Ascending aorta (tissue), 2 donors: ENCODE measurements around the gene PLA2G4D. TPM values are rescaled to one million over a fixed set of nuclear protein-coding genes. Genes with fewer than 3 reads are reported as not detected.

Experiments used
- DNase-seq, 2 donors: peaks; one replicate each; pipeline ENCODE4 v3.0.0-alpha.2; 2019; ENCODE audit warnings: low spot score in 2 of 2
- H3K27ac ChIP-seq, 2 donors: fragments of 200-600 bp; sonication (generic); one replicate each; pipeline ENCODE4 v1.5.1; 2016 to 2017; ENCODE audit warnings: mild to moderate bottlenecking in 1 of 2
- H3K27me3 ChIP-seq: fragments of 200-600 bp; sonication (generic); one replicate; pipeline ENCODE4 v1.5.1; 2017
- H3K36me3 ChIP-seq, 2 donors: fragments of 200-600 bp; sonication (generic); one replicate each; pipeline ENCODE4 v1.5.1; 2016
- H3K4me1 ChIP-seq, 2 donors: fragments of 200-600 bp; sonication (generic); one replicate each; pipeline ENCODE4 v1.5.1; 2016 to 2017; ENCODE audit warnings: mild to moderate bottlenecking in 1 of 2
- H3K4me3 ChIP-seq, 2 donors: fragments of 200-600 bp; sonication (generic); one replicate each; pipeline ENCODE4 v1.5.1; 2016 to 2017; ENCODE audit warnings: mild to moderate bottlenecking in 1 of 2
- H3K9me3 ChIP-seq, 2 donors: fragments of 200-600 bp; sonication (generic); one replicate each; pipeline ENCODE4 v1.5.1; 2016
- intact Hi-C: fragments of 100-400 bp; cut with DNase I; formaldehyde crosslinking; loops from one replicate; pipeline ENCODE4 v1.15.1; 2023
- total RNA-seq: library from RNA; depleted of rRNA; stranded (reverse); fragments of >200 nt; gene quantifications from one replicate; pipeline ENCODE4 v1.1.0, GENCODE V29; 2016
- TF ChIP-seq, protein P1 (sequence below), 3 experiments: fragments of 200-600 bp in 2 of 3; fragments of 450-650 bp in 1 of 3; sonication (generic) in 2 of 3; IDR thresholded peaks; one replicate each; pipeline ENCODE4 v1.5.1; 2016 to 2019; ENCODE audit warnings: antibody characterized with exemption in 3 of 3, mild to moderate bottlenecking in 1 of 3, moderate library complexity in 1 of 3

PLA2G4D gene
- total RNA-seq, 1 donor from 2014 or later = not detected

- Histone ChIP-seq H3K9me3 (no peaks in the 10 kb centered on the region), H3K36me3 (no peaks in the 10 kb centered on the region), H3K27ac (no peak overlapping the region), H3K4me3 (no peak overlapping the region), H3K27me3 (no peaks in the 10 kb centered on the region), H3K4me1 (no peaks in the 10 kb centered on the region)
- intact Hi-C loops = no loop called here
- TF ChIP-seq, protein P1, sequence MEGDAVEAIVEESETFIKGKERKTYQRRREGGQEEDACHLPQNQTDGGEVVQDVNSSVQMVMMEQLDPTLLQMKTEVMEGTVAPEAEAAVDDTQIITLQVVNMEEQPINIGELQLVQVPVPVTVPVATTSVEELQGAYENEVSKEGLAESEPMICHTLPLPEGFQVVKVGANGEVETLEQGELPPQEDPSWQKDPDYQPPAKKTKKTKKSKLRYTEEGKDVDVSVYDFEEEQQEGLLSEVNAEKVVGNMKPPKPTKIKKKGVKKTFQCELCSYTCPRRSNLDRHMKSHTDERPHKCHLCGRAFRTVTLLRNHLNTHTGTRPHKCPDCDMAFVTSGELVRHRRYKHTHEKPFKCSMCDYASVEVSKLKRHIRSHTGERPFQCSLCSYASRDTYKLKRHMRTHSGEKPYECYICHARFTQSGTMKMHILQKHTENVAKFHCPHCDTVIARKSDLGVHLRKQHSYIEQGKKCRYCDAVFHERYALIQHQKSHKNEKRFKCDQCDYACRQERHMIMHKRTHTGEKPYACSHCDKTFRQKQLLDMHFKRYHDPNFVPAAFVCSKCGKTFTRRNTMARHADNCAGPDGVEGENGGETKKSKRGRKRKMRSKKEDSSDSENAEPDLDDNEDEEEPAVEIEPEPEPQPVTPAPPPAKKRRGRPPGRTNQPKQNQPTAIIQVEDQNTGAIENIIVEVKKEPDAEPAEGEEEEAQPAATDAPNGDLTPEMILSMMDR (IDR thresholded peaks at IDR 0.05) = no peak
- DNase-seq = no peak
These were observed 27.3 kb upstream of the PLA2G4D start for GRCh38 chr15:42121682-42122081.

DNA sequence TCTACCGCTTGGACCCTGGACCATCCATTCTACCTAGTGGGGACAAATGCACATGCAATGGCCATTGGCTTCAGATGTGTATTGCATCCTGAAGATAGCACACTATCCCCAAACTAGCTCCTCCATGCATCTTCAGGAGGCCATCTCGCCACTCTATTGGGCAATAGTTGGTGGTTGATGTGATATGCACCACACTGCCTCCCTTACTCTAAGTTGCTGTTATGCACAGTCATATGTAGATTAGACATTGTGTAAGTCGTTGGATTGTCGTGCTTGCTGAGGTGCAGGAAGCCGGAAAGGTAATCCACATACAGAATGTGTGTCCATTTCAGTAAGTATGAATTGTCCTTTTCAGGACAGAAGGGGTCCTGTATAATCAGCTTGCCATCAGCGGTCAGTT lies 26.7 kb upstream of the PLA2G4D start:
- no peaks in the 10 kb centered on the region for H3K9me3 ChIP-seq
- DNase-seq = no peak
- intact Hi-C loops = no loop called here
- no peaks in the 10 kb centered on the region for H3K27me3 ChIP-seq
- no peaks in the 10 kb centered on the region for H3K4me1 ChIP-seq
- no peak overlapping the region for H3K4me3 ChIP-seq
- TF ChIP-seq, protein P1 (IDR thresholded peaks at IDR 0.05) = no peak
- H3K36me3 ChIP-seq = no peaks in the 10 kb centered on the region
- H3K27ac ChIP-seq = no peak overlapping the region

DNA sequence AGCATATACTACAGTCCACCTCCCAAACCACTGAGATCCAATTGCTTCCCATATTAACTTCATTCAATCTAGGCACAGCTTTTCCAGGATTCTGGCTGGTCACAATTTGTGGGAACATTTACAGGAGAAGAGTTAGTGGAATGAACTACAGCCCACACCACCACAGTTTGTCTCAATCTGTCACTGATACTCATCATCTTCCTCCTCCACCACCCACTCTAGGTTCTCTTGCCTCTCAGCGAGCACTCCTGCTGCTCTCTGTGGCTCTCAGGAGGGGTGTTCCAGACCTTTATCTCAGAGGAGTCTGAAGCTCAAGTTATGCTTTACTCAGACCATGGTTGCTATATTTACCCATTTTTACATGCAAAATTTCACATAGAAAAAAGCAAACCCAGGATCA lies 25.9 kb upstream of the PLA2G4D start:
- Histone ChIP-seq H3K36me3 (no peaks in the 10 kb centered on the region), H3K9me3 (no peaks in the 10 kb centered on the region), H3K4me3 (no peak overlapping the region), H3K27me3 (no peaks in the 10 kb centered on the region), H3K27ac (no peak overlapping the region), H3K4me1 (no peaks in the 10 kb centered on the region)
- TF ChIP-seq, protein P1 (IDR thresholded peaks at IDR 0.05) = no peak
- no peak for DNase-seq
- intact Hi-C loops = no loop called here

GRCh38 chr15:42119446-42119760 lies 25.0 kb upstream of the PLA2G4D start:
- TF ChIP-seq, protein P1 (IDR thresholded peaks at IDR 0.05) = no peak
- Histone ChIP-seq H3K9me3 (no peaks in the 10 kb centered on the region), H3K27ac (no peak overlapping the region), H3K4me3 (no peak overlapping the region), H3K4me1 (no peaks in the 10 kb centered on the region), H3K27me3 (no peaks in the 10 kb centered on the region), H3K36me3 (no peaks in the 10 kb centered on the region)
- no peak for DNase-seq
- intact Hi-C loops = no loop called here

DNA sequence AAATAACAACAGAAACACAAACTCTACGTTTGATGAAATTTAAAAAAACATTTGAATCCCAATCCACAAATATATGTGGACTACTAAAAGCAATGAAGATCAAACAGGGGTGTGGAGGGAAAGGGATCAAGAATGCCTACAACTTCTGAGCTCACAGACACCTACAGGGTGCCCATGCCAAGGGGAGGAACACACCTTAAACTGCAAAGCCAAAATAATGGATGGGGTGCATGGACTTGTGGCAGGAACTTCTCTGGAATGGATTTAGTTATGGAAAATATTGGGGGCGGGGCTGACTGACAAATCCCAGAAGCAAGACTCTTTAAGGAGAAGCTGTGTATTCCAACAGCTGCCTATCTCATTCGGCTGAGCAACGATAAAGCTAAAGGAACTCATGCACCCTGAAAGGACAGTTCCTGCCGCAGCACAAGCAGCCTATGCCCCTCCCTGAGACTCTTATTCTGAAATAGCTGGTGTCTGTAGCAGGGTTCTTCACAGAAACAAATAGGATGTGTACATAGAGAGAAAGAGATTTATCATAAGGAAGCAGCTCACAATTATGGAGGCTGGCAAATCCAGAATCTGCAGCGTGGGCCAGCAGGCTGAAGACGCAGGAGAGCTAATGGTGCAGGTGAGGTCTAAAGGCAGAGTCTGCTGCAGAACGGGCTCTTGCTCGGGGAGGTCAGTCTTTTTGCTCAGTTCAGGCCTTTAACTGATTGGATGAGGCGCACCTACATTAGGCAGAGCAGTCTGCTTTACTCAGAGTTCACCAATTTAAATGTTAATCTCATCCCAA lies 24.5 kb upstream of the PLA2G4D start:
- no peaks in the 10 kb centered on the region for H3K4me1 ChIP-seq
- no peak overlapping the region for H3K27ac ChIP-seq
- TF ChIP-seq, protein P1 (IDR thresholded peaks at IDR 0.05) = no peak
- no peak for DNase-seq
- H3K27me3 ChIP-seq = no peaks in the 10 kb centered on the region
- intact Hi-C loops = no loop called here
- H3K36me3 ChIP-seq = no peaks in the 10 kb centered on the region
- no peak overlapping the region for H3K4me3 ChIP-seq
- no peaks in the 10 kb centered on the region for H3K9me3 ChIP-seq

DNA sequence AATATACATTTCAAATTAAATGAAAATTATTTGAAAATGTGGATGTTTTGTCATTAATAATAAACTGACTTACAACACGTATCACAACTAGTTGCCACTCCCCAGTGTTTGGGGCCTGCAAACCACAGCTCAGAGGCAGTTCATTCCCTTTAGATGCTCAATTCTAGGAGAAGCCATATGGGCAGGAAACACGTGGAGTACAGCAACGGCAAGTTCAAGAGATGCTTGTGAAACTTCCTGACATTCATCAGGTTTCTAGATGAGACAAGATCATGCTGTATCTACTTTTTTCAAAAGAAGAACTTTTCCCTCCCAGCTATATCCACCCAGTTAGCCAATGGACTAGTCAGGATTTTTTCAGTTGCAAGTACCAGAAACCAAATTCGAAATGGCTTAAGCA lies 17.6 kb upstream of the PLA2G4D start:
- no peak for DNase-seq
- no peaks in the 10 kb centered on the region for H3K27me3 ChIP-seq
- H3K9me3 ChIP-seq = no peaks in the 10 kb centered on the region
- TF ChIP-seq, protein P1 (IDR thresholded peaks at IDR 0.05) = no peak
- no peaks in the 10 kb centered on the region for H3K36me3 ChIP-seq
- intact Hi-C loops = no loop called here
- no peak overlapping the region for H3K27ac ChIP-seq
- no peaks in the 10 kb centered on the region for H3K4me1 ChIP-seq
- no peak overlapping the region for H3K4me3 ChIP-seq
